ENCODE data around the gene ELP5.

The ELP5 gene

DNA sequence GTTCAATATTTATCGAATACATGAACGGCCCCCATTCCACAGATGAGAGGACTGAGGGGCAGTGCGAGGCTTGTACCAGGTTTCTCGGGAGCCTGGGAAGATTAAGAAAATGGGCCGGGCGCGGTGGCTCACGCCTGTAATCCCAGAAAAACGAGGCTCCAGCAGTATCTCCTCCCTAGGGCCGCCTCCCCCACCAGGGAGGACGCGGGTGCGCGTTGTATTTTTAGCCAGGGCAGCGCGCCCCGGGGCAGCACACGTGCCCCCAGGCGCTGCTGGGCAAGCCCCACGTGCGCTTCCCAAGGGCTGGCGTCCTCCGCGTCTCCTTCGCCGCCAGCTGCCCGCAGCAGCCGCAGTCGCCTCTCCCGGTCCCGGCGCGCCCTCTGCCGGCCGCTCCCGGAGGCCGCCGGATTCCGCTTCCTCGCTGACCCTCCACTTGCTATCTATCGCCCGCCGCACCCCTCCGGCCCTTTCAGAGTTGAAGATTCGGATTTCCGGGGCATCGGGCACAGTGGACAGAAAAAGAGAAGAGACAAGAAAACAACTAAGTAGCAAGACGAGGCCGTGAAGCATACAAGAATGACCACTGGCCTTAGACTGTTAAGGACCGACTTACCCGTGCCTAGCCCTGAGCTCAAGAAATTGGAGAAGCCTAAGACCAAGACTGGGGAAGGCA is 44.3 kb downstream of the ELP5 start:
- Histone ChIP-seq H3K27me3 (ENCODE audit: control insufficient read depth, insufficient read depth, low read length, poor library complexity, severe bottlenecking) (peaks cover 66% of the 10 kb centered on the region), H3K27ac (ENCODE audit: insufficient read depth, low read depth, low read length, poor library complexity, severe bottlenecking) (no peak overlapping the region), H3K4me1 (ENCODE audit: control insufficient read depth, insufficient read depth, low read length) (peaks cover 21% of the 10 kb centered on the region), H3K36me3 (ENCODE audit: control insufficient read depth, insufficient read depth, low read length) (no peaks in the 10 kb centered on the region), H3K4me3 (ENCODE audit: insufficient read depth, low read depth, low read length) (no peak overlapping the region), H3K9me3 (ENCODE audit: control insufficient read depth, low read length) (no peaks in the 10 kb centered on the region)
- 11% methylated on average over 51 of the region's 51 CpGs for WGBS, 2 experiments

DNA sequence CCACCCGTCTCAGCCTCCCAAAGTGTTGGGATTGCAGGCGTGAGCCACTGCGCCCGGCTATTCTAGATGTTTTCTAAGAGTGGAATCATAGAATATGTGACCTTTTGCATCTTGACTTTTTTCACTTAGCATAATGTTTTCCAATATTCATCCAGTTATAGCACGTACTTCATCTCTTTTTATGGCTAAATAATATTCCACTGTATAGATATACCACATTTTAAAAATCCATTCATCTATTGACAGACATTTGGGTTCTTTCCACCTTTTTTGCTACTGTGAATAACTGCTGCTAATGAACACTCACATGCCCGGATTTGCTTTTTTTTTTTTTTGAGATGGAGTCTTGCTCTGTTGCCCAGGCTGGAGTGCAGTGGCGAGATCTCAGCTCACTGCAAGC is 52.2 kb downstream of the ELP5 start:
- WGBS, 2 experiments = 91 to 97% methylated on average over 7 of the region's 7 CpGs
- H3K9me3 ChIP-seq (ENCODE audit: control insufficient read depth, low read length) = no peaks in the 10 kb centered on the region

DNA sequence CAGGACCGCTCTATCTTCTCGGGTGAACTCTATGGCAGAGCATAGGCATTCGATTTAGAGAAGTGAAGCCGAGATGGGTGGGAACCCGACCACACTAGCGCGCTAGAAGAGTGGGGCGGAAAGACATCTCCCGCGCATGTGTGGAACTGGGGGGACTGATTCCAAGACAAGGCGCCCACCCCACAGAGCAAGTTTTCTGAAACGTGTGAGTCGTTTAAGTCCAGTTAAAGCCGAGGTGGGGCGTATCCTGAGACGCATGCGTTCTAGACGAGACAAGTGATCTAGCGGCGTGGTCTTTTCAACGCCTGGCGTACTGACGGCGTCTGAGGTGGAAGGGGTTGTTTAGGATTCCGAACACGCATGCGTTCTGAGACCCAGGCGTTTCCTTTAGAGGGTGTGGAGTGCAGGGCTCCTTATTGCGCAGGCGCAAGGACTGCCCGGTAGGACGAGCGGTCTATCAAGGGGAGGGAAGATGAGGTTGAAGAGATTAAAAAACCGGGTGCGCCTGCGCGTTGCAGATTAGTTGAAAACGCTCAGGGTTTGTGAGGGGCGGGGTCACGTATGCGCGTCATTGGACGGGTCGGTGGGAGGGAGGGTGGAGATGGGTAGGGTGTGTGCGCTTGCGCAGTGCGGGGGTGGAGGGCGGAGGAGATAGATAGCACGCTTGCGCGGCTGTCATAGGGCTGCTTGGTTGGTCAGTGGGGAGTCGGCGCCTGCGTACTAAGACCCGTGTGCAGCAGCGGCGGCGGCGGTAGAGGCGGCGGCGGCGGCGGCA is 55.1 kb downstream of the ELP5 start, which contains the start of gene EIF5A:
TSS of gene EIF5A (plus strand) at position 718 of the 775 bp plus-strand sequence. CDS start 2,008 bp downstream, outside the sequence.
- H3K27me3 ChIP-seq (ENCODE audit: control insufficient read depth, insufficient read depth, low read length, poor library complexity, severe bottlenecking) = no peaks in the 10 kb centered on the region
- H3K4me3 ChIP-seq (ENCODE audit: insufficient read depth, low read depth, low read length) = peak within 1 kb of the TSS; percentile 95
- H3K4me1 ChIP-seq (ENCODE audit: control insufficient read depth, insufficient read depth, low read length) = peaks cover 6% of the 10 kb centered on the region
- no peaks in the 10 kb centered on the region for H3K9me3 ChIP-seq (ENCODE audit: control insufficient read depth, low read length)
- H3K27ac ChIP-seq (ENCODE audit: insufficient read depth, low read depth, low read length, poor library complexity, severe bottlenecking) = peak within 1 kb of the TSS; percentile 91
- 1% methylated on average over 64 of the region's 64 CpGs for WGBS, 2 experiments
- peaks cover 24% of the 10 kb centered on the region for H3K36me3 ChIP-seq (ENCODE audit: control insufficient read depth, insufficient read depth, low read length)

More for the DNA sequence above, 52.2 kb downstream of the ELP5 start:
- H3K4me1 ChIP-seq (ENCODE audit: control insufficient read depth, insufficient read depth, low read length) = peaks cover 1% of the 10 kb centered on the region
- H3K36me3 ChIP-seq (ENCODE audit: control insufficient read depth, insufficient read depth, low read length) = no peaks in the 10 kb centered on the region
- H3K27me3 ChIP-seq (ENCODE audit: control insufficient read depth, insufficient read depth, low read length, poor library complexity, severe bottlenecking) = peaks cover 10% of the 10 kb centered on the region
- no peak overlapping the region for H3K4me3 ChIP-seq (ENCODE audit: insufficient read depth, low read depth, low read length)
- H3K27ac ChIP-seq (ENCODE audit: insufficient read depth, low read depth, low read length, poor library complexity, severe bottlenecking) = no peak overlapping the region

DNA sequence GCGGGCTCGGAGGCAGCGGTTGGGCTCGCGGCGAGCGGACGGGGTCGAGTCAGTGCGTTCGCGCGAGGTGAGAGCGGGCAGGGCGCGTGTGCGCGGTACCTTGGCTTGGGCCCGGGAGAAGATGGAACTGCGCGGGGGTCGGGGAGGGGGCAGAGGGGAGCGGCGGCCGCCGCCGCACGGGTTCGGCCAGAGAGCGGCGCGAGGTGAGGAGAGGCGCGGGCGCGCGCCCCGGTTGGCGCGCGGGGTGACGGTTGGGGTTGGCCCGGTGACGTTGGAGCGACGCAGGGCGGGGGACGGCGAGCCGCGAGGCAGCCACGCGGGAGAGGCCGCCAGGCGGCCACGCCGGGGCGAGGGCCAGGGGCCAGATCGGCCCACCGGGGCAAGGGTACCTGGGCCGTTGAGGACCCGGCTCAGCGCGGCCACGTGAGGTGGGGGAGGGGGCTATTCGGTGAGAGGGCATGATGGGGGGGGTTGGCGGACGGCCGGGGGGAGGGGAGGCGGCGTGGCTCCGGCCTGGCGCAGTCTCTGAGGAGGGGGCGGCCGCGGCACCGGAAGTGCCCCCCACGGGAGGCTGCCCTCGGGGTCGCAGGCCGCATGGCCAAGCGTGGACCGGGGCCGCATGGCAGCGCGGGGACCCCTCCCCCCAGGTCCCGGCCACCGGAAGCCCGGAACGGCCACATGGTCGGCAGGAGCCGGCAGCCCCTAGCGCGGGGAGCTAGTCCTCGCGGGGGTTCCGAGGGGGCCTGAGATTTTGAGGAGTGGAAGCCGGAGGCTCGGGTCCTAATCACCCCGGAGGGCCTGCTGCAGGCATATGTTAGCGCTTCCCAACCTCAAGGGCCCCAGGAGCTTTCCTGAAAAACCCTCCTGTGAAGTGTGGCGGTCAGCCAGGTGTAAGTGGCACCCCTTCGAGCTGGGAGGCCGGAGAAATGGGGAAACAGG is 55.9 kb downstream of the ELP5 start:
- H3K4me1 ChIP-seq (ENCODE audit: control insufficient read depth, insufficient read depth, low read length) = peaks cover 6% of the 10 kb centered on the region
- peak overlapping the region; percentile 95 for H3K4me3 ChIP-seq (ENCODE audit: insufficient read depth, low read depth, low read length)
- 0 to 1% methylated on average over 104 of the region's 104 CpGs for WGBS, 2 experiments
- no peaks in the 10 kb centered on the region for H3K9me3 ChIP-seq (ENCODE audit: control insufficient read depth, low read length)
- H3K27ac ChIP-seq (ENCODE audit: insufficient read depth, low read depth, low read length, poor library complexity, severe bottlenecking) = peak overlapping the region; percentile 91
- no peaks in the 10 kb centered on the region for H3K27me3 ChIP-seq (ENCODE audit: control insufficient read depth, insufficient read depth, low read length, poor library complexity, severe bottlenecking)
- H3K36me3 ChIP-seq (ENCODE audit: control insufficient read depth, insufficient read depth, low read length) = peaks cover 32% of the 10 kb centered on the region

DNA sequence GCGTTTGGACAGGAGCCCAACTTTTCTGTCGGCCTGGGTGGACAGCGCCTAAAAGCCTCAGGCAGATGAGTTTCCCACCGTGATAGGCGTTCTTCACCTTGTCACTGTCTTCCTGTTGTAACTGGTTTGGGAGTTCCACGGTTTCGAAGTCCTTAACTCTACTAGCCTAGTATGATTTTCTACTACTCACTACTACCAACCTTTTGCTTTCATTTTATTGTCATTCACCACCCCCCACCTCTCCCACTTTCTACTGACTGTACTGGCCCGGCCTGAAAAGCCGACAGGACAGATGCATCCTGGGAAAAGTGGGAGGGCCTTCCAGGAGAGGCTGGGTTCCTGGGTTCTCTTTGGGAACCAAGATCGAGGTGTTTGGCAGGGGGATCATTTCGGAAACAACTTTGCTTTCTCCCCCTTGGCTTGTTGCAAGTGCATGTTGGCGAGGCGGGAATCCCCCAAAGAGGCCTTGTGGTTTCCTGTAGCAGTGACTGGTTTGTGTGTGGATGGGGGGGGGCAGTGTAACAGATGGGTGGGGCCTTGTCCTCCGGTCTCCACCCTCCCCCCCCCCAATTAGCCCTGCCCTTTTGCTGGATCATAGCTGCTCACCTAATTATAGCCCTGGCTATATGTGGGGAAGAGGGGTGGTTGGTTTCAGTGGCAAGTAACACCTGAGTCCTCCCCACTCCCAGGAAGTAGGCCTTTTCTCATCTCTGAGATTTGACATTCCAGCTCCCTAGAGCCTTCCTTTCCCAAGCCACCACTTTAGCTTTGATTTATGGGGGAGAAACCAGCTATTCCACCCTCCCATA is 56.8 kb downstream of the ELP5 start:
- Histone ChIP-seq H3K4me1 (ENCODE audit: control insufficient read depth, insufficient read depth, low read length) (peaks cover 6% of the 10 kb centered on the region), H3K36me3 (ENCODE audit: control insufficient read depth, insufficient read depth, low read length) (peaks cover 40% of the 10 kb centered on the region), H3K27ac (ENCODE audit: insufficient read depth, low read depth, low read length, poor library complexity, severe bottlenecking) (peak overlapping the region; percentile 91), H3K27me3 (ENCODE audit: control insufficient read depth, insufficient read depth, low read length, poor library complexity, severe bottlenecking) (no peaks in the 10 kb centered on the region), H3K4me3 (ENCODE audit: insufficient read depth, low read depth, low read length) (peak overlapping the region; percentile 95), H3K9me3 (ENCODE audit: control insufficient read depth, low read length) (no peaks in the 10 kb centered on the region)
- 1% methylated on average over 11 of the region's 14 CpGs for WGBS, 2 experiments
